Stimulated activated CD8-positive, alpha-beta memory T cell treated with anti-CD3 and anti-CD28 coated beads, Interleukin-15, amount 100 ng/mL, for 4 hours (primary cell): Measurements from ENCODE around the gene VARS2.
"Not testable (repeated sequence)": the region's sequence is repeated elsewhere in the genome, so short reads cannot be mapped to it uniquely, and the experiment has no call there.

ENCODE experiments used
- DNase-seq, 2 donors: peaks; one replicate each; pipeline ENCODE4 v3.0.0-alpha.2; 2020; ENCODE audit warnings: low read depth in 2 of 2

The VARS2 gene

GRCh38 chr6:30962716-30963115, 48.7 kb downstream of the VARS2 start:
- no peak for DNase-seq

- no peak for DNase-seq
Observed at GRCh38 chr6:30963641-30964040, 49.6 kb downstream of the VARS2 start.

GRCh38 chr6:30964075-30964474, 50.0 kb downstream of the VARS2 start:
- DNase-seq, result no peak

- no peak for DNase-seq
Observed at GRCh38 chr6:30965140-30965601, 51.1 kb downstream of the VARS2 start.

GRCh38 chr6:30966154-30966553, 52.1 kb downstream of the VARS2 start:
- DNase-seq, result no peak

GRCh38 chr6:30969171-30969570, 55.1 kb downstream of the VARS2 start:
- DNase-seq, result not testable (repeated sequence)

- no peak for DNase-seq
Observed at GRCh38 chr6:30970946-30971345, 56.9 kb downstream of the VARS2 start.

- no peak for DNase-seq
Observed at GRCh38 chr6:30972816-30973215, 58.8 kb downstream of the VARS2 start.

GRCh38 chr6:30974490-30975252, 60.6 kb downstream of the VARS2 start:
- DNase-seq, result no peak
